Fibroblast of mammary gland (primary cell): ENCODE measurements around the gene APBB2.

Experiments used
- DNase-seq: peaks from one replicate; pipeline ENCODE4 v3.0.0-alpha.2; 2010; ENCODE audit warnings: low read depth
- H3K4me3 ChIP-seq: 2 replicates; pipeline ENCODE4 v1.5.1; 2011; ENCODE audit warnings: low read depth, mild to moderate bottlenecking, low read length, moderate library complexity; ENCODE audit not compliant: control insufficient read depth
- CTCF ChIP-seq: conservative IDR thresholded peaks from 2 replicates; pipeline ENCODE4 v1.5.1; 2011; ENCODE audit warnings: low read depth, low read length, inconsistent platforms; ENCODE audit not compliant: control insufficient read depth, insufficient read depth

Gene APBB2

GRCh38 chr4:41122309-41122708 lies 92.0 kb downstream of the APBB2 start:
- no peak overlapping the region for H3K4me3 ChIP-seq
- TF ChIP-seq CTCF, result no peak
- no peak for DNase-seq

- H3K4me3 ChIP-seq, result no peak overlapping the region
- no peak for DNase-seq
- TF ChIP-seq CTCF, result no peak
Observed at GRCh38 chr4:41121906-41122305, 92.4 kb downstream of the APBB2 start.

- no peak overlapping the region for H3K4me3 ChIP-seq
- TF ChIP-seq CTCF, result no peak
- peak; percentile 71 for DNase-seq
Observed at GRCh38 chr4:41120297-41121217, 93.8 kb downstream of the APBB2 start.

- TF ChIP-seq CTCF, result no peak
- no peak overlapping the region for H3K4me3 ChIP-seq
- no peak for DNase-seq
Observed at GRCh38 chr4:41119867-41120295, 94.5 kb downstream of the APBB2 start.

- no peak for DNase-seq
- H3K4me3 ChIP-seq, result no peak overlapping the region
- no peak for TF ChIP-seq CTCF
Observed at GRCh38 chr4:41111791-41112190, 102.6 kb downstream of the APBB2 start.

- no peak overlapping the region for H3K4me3 ChIP-seq
- DNase-seq, result no peak
- TF ChIP-seq CTCF, result no peak
Observed at GRCh38 chr4:41110050-41110449, 104.3 kb downstream of the APBB2 start.

GRCh38 chr4:41108481-41108880 lies 105.9 kb downstream of the APBB2 start:
- DNase-seq, result no peak
- no peak for TF ChIP-seq CTCF
- no peak overlapping the region for H3K4me3 ChIP-seq
